PC-3 (cell line): ENCODE measurements around the gene CHRNG.

Experiments
- EZH2 ChIP-seq: fragments of 300-600 bp; sonication (generic); IDR thresholded peaks from one replicate; pipeline ENCODE4 v1.6.1; 2017; ENCODE audit warnings: antibody characterized with exemption, mild to moderate bottlenecking, low read length; ENCODE audit not compliant: unreplicated experiment
- TF ChIP-seq, protein P1 (sequence below): fragments of 300-600 bp; sonication (generic); conservative IDR thresholded peaks from 2 replicates; pipeline ENCODE4 v1.5.1; 2017; ENCODE audit warnings: antibody characterized with exemption, low read depth, mild to moderate bottlenecking, low read length

DNA sequence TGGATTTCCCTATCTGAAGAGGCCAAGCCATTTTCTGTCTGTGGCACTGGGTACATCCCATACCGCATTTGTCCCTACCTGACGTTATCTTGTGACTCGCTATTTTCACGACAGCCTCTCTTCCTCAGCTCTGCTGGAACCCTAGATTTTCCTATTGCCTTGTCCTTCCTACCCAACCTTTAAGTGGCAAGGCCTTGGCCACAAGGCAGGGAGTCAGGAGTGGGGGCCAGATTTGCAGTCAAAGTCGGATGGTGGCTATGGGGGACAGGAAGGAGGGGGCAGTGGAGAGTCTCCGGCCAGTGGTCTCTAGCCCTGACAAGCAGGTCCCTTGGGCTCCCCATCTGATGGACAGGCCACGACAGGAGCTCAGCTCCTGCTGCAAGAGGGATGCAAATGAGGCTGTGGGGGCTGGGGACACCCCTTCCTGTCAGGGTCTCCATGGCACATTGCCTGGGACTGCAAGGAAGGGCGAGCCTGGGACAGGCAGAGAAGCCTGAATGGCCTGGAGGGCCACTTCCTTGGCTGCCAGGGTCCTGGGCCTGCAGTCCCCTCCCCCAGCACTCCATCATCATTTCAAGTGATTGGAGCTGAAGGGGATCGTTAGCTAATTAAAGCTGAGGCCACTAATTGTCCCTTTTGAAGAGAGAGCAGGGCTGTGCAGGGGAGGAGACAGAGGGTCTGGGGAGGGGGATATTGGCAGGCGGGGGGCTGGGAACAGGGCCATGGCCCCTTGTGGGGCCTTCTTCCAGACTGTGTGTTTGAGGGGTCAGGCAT is 45.6 kb upstream of the CHRNG start:
- TF ChIP-seq, protein P1, sequence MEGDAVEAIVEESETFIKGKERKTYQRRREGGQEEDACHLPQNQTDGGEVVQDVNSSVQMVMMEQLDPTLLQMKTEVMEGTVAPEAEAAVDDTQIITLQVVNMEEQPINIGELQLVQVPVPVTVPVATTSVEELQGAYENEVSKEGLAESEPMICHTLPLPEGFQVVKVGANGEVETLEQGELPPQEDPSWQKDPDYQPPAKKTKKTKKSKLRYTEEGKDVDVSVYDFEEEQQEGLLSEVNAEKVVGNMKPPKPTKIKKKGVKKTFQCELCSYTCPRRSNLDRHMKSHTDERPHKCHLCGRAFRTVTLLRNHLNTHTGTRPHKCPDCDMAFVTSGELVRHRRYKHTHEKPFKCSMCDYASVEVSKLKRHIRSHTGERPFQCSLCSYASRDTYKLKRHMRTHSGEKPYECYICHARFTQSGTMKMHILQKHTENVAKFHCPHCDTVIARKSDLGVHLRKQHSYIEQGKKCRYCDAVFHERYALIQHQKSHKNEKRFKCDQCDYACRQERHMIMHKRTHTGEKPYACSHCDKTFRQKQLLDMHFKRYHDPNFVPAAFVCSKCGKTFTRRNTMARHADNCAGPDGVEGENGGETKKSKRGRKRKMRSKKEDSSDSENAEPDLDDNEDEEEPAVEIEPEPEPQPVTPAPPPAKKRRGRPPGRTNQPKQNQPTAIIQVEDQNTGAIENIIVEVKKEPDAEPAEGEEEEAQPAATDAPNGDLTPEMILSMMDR, result no peak
- no peak for TF ChIP-seq EZH2
